ENCODE measurements around the gene TH. TPM values are rescaled to one million over a fixed set of nuclear protein-coding genes. Genes with fewer than 3 reads are reported as not detected.

Gene TH
- total and polyA plus RNA-seq, 2 experiments from 2014 or later, result 0.34 TPM; not detected in 1

DNA sequence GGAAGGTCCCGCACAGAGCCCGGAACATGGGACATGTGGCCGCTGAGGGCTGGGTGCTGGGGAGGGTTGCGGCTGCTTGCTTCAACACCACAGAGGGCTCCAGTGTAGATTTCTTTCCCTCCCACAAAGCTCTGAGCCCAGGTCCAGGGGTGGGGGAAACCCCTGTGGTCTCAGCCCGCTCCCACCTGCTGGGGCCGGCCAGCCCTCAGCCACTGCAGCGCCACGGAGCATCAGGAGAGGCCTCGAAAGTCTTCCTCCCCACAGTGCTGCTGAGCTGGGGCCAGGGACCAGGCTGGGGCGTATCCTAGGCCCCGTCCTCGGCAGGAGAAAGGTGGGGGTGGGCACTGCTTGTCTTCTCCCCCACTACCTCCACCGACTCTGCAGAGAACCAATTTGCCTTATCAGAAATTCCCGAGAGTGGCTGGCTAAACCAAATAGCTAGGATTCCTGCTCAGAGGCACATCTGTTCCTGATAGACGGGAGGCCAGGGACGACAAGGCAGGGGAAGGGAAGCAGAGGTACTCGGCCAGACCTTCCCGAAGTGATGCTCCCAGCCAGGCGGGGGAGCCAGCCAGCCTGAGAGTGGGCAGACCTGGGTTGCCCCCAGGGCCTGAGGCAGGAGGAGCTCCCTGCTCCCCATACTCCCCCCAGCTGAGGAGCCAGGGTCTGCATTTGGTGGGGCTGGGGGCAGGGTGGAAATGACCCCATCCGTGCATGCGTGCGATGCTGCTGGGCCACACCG is 51.1 kb downstream of the TH start:
- Mint-ChIP-seq H3K4me3 (no peak overlapping the region), H3K4me1 (peaks cover 4% of the 10 kb centered on the region; the same call in 1 of the 3 replicates), H3K27ac (no peak overlapping the region), H3K9me3 (peaks cover 22% of the 10 kb centered on the region), H3K27me3 (ENCODE audit: insufficient read depth, low read depth, poor library complexity) (peaks cover 13% of the 10 kb centered on the region), H3K36me3 (ENCODE audit: low read depth) (peaks cover 11% of the 10 kb centered on the region)
- TF ChIP-seq, protein P1, sequence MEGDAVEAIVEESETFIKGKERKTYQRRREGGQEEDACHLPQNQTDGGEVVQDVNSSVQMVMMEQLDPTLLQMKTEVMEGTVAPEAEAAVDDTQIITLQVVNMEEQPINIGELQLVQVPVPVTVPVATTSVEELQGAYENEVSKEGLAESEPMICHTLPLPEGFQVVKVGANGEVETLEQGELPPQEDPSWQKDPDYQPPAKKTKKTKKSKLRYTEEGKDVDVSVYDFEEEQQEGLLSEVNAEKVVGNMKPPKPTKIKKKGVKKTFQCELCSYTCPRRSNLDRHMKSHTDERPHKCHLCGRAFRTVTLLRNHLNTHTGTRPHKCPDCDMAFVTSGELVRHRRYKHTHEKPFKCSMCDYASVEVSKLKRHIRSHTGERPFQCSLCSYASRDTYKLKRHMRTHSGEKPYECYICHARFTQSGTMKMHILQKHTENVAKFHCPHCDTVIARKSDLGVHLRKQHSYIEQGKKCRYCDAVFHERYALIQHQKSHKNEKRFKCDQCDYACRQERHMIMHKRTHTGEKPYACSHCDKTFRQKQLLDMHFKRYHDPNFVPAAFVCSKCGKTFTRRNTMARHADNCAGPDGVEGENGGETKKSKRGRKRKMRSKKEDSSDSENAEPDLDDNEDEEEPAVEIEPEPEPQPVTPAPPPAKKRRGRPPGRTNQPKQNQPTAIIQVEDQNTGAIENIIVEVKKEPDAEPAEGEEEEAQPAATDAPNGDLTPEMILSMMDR (conservative IDR thresholded peaks at IDR 0.05; ENCODE audit: low read depth in 2 of 2), result peak in 1 of 2 experiments; percentile 34; a peak in 1 of 4 replicates
- TF ChIP-seq EZH2 (IDR thresholded peaks at IDR 0.05; ENCODE audit: low read depth, unreplicated experiment) (no peak), ZNF114 (CRISPR knock-in tag; IDR thresholded peaks at IDR 0.05) (no peak)
- TF ChIP-seq, protein P2, sequence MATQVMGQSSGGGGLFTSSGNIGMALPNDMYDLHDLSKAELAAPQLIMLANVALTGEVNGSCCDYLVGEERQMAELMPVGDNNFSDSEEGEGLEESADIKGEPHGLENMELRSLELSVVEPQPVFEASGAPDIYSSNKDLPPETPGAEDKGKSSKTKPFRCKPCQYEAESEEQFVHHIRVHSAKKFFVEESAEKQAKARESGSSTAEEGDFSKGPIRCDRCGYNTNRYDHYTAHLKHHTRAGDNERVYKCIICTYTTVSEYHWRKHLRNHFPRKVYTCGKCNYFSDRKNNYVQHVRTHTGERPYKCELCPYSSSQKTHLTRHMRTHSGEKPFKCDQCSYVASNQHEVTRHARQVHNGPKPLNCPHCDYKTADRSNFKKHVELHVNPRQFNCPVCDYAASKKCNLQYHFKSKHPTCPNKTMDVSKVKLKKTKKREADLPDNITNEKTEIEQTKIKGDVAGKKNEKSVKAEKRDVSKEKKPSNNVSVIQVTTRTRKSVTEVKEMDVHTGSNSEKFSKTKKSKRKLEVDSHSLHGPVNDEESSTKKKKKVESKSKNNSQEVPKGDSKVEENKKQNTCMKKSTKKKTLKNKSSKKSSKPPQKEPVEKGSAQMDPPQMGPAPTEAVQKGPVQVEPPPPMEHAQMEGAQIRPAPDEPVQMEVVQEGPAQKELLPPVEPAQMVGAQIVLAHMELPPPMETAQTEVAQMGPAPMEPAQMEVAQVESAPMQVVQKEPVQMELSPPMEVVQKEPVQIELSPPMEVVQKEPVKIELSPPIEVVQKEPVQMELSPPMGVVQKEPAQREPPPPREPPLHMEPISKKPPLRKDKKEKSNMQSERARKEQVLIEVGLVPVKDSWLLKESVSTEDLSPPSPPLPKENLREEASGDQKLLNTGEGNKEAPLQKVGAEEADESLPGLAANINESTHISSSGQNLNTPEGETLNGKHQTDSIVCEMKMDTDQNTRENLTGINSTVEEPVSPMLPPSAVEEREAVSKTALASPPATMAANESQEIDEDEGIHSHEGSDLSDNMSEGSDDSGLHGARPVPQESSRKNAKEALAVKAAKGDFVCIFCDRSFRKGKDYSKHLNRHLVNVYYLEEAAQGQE (IDR thresholded peaks at IDR 0.05; ENCODE audit: unreplicated experiment), result no peak
- TF ChIP-seq, protein P3, sequence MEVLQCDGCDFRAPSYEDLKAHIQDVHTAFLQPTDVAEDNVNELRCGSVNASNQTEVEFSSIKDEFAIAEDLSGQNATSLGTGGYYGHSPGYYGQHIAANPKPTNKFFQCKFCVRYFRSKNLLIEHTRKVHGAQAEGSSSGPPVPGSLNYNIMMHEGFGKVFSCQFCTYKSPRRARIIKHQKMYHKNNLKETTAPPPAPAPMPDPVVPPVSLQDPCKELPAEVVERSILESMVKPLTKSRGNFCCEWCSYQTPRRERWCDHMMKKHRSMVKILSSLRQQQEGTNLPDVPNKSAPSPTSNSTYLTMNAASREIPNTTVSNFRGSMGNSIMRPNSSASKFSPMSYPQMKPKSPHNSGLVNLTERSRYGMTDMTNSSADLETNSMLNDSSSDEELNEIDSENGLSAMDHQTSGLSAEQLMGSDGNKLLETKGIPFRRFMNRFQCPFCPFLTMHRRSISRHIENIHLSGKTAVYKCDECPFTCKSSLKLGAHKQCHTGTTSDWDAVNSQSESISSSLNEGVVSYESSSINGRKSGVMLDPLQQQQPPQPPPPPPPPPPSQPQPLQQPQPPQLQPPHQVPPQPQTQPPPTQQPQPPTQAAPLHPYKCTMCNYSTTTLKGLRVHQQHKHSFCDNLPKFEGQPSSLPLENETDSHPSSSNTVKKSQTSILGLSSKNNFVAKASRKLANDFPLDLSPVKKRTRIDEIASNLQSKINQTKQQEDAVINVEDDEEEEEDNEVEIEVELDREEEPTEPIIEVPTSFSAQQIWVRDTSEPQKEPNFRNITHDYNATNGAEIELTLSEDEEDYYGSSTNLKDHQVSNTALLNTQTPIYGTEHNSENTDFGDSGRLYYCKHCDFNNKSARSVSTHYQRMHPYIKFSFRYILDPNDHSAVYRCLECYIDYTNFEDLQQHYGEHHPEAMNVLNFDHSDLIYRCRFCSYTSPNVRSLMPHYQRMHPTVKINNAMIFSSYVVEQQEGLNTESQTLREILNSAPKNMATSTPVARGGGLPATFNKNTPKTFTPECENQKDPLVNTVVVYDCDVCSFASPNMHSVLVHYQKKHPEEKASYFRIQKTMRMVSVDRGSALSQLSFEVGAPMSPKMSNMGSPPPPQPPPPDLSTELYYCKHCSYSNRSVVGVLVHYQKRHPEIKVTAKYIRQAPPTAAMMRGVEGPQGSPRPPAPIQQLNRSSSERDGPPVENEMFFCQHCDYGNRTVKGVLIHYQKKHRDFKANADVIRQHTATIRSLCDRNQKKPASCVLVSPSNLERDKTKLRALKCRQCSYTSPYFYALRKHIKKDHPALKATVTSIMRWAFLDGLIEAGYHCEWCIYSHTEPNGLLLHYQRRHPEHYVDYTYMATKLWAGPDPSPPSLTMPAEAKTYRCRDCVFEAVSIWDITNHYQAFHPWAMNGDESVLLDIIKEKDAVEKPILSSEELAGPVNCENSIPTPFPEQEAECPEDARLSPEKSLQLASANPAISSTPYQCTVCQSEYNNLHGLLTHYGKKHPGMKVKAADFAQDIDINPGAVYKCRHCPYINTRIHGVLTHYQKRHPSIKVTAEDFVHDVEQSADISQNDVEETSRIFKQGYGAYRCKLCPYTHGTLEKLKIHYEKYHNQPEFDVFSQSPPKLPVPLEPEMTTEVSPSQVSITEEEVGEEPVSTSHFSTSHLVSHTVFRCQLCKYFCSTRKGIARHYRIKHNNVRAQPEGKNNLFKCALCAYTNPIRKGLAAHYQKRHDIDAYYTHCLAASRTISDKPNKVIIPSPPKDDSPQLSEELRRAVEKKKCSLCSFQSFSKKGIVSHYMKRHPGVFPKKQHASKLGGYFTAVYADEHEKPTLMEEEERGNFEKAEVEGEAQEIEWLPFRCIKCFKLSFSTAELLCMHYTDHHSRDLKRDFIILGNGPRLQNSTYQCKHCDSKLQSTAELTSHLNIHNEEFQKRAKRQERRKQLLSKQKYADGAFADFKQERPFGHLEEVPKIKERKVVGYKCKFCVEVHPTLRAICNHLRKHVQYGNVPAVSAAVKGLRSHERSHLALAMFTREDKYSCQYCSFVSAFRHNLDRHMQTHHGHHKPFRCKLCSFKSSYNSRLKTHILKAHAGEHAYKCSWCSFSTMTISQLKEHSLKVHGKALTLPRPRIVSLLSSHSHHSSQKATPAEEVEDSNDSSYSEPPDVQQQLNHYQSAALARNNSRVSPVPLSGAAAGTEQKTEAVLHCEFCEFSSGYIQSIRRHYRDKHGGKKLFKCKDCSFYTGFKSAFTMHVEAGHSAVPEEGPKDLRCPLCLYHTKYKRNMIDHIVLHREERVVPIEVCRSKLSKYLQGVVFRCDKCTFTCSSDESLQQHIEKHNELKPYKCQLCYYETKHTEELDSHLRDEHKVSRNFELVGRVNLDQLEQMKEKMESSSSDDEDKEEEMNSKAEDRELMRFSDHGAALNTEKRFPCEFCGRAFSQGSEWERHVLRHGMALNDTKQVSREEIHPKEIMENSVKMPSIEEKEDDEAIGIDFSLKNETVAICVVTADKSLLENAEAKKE (CRISPR knock-in tag; IDR thresholded peaks at IDR 0.05), result no peak
- H3K4me1 ChIP-seq (ENCODE audit: insufficient read depth), result no peaks in the 10 kb centered on the region; the same call in 1 of the 2 replicates
- no peaks in the 10 kb centered on the region for H3K9me2 ChIP-seq (ENCODE audit: insufficient read depth)
- no peak overlapping the region for H2AFZ ChIP-seq
- no peak overlapping the region for H3K4me3 ChIP-seq
- DNase-seq (ENCODE audit: low spot score), result peak; percentile 52
- no peaks in the 10 kb centered on the region for H3K27me3 ChIP-seq (ENCODE audit: insufficient read depth)
- H3K36me3 ChIP-seq (ENCODE audit: insufficient read depth), result no peaks in the 10 kb centered on the region
- no peak overlapping the region for H3K27ac ChIP-seq (ENCODE audit: low read depth)
- peak; percentile 78 for ATAC-seq
- no peaks in the 10 kb centered on the region for H3F3A ChIP-seq (replicated peaks; ENCODE audit: low read depth)
- H3K4me2 ChIP-seq, result no peak overlapping the region
- H4K20me1 ChIP-seq (replicated peaks; ENCODE audit: insufficient read depth), result no peaks in the 10 kb centered on the region
- H3K79me2 ChIP-seq (replicated peaks; ENCODE audit: insufficient read depth), result no peaks in the 10 kb centered on the region

All from GM23338 (cell line).